Subcutaneous adipose tissue (tissue), 4 donors: ENCODE measurements around the gene ARHGAP42. TPM values are rescaled to one million over a fixed set of nuclear protein-coding genes. Genes with fewer than 3 reads are reported as not detected.

Source experiments
- total RNA-seq, 4 donors: library from RNA; depleted of rRNA; stranded (reverse); fragments of >200 nt; gene quantifications; one replicate each; pipeline ENCODE4 v1.1.0, GENCODE V29; 2016
- TF ChIP-seq, protein P1 (sequence below): fragments of 450-650 bp; IDR thresholded peaks from one replicate; pipeline ENCODE4 v1.5.1; 2016; ENCODE audit warnings: low read depth, mild to moderate bottlenecking, control low read depth, antibody characterized with exemption, moderate library complexity

The ARHGAP42 gene
- total RNA-seq, 4 donors from 2014 or later: 15.3 to 31.5 (median 30.5) TPM

DNA sequence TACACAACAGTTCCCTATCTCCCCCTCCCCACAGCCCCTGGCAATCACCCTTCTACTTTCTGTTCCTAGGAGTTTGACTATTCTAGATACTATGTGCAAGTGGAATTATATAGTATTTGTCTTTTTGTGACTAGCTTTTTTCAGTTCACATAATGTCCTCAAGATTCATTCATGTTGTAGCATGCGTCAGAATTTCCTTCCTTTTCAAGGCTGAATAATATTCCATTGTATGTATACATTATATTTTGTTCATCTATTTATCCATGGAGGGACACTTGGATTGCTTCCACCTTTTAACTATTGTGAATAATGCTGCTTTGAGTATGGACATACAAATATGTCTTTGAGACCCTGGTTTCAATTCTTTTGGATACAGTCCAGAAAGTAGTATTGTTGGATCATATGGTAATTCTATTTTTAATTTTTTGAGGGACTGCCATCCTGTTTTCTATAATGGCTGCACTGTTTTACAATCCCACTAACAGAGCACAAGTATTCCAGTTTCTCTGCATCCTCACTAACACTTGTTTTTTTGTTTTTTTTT lies 128.8 kb downstream of the ARHGAP42 start:
- TF ChIP-seq, protein P1, sequence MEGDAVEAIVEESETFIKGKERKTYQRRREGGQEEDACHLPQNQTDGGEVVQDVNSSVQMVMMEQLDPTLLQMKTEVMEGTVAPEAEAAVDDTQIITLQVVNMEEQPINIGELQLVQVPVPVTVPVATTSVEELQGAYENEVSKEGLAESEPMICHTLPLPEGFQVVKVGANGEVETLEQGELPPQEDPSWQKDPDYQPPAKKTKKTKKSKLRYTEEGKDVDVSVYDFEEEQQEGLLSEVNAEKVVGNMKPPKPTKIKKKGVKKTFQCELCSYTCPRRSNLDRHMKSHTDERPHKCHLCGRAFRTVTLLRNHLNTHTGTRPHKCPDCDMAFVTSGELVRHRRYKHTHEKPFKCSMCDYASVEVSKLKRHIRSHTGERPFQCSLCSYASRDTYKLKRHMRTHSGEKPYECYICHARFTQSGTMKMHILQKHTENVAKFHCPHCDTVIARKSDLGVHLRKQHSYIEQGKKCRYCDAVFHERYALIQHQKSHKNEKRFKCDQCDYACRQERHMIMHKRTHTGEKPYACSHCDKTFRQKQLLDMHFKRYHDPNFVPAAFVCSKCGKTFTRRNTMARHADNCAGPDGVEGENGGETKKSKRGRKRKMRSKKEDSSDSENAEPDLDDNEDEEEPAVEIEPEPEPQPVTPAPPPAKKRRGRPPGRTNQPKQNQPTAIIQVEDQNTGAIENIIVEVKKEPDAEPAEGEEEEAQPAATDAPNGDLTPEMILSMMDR: no peak

DNA sequence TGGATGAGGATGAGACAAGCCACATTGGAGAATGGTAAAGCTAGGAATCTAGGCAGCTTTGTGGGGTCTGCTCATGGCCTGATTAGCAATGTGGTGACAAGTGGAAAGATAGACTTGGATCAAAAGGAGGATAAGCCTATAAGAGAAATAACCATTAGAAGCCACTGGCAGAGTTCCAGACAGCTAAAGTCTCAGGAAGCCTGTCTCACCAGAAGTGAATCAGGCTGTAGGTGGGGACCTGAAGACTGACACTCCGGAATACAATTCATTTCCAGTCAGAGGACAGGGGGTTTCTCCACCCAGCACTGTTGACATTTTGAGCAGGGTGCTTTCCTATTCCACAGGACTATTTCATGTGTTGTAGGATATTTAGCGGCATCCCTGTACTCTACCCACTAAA lies 129.7 kb downstream of the ARHGAP42 start:
- TF ChIP-seq, protein P1: no peak

DNA sequence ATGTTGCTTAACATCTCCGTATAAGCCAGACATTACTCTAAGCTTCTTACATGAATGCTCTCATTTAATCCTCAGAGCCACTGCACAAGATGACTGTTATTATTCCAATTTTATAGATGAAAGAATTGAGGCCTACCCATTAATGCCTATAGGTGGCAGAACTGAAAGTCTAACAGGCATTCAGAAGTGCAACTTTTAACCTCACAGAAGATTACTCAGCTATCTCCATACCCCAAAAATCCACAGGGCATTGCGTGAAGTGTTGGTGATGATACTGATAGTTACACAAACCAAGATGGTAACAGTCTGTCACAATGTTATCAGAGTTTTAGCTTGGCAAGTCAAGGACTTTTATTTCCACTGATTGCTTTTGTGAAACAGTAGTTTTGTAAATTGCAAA lies 130.5 kb downstream of the ARHGAP42 start:
- TF ChIP-seq, protein P1: no peak

DNA sequence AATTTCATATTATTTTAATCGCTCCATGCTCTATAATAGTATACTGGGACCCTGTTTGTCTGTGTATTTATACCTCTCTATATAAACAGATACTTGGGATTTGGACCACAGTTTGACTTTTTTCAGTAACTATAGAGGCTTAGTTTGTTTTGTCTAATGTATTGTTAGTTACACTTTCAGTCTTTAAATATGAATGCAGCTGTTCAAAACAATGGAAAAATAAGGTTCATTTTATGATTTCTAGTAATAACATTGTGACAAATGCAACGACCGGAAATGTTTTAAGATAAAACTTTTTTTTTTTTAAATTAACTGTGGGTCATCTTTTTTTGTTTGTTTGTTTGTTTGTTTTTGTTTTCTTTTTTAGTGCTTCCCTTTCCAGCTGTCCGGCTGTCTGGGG lies 133.5 kb downstream of the ARHGAP42 start:
- TF ChIP-seq, protein P1: no peak

DNA sequence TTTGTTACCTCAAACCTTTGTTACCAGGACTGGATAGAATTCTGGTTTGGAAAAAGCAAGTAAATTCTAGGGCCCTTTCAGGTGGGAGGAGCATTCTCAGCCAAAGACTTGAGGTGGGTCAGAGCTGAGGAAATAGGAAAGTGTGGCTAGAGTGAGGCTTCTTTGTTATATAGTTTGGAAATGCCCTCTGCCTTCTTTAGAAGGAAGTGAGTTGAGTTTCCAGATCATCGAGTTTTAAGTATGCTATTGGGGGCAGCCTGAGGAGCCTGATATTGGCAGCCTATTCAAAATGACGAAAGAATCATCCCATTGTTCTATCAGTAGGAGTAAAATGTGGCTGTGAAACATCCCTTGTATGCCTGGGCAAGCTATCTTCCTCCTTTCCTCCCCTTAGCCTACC lies 134.1 kb downstream of the ARHGAP42 start:
- TF ChIP-seq, protein P1: no peak

DNA sequence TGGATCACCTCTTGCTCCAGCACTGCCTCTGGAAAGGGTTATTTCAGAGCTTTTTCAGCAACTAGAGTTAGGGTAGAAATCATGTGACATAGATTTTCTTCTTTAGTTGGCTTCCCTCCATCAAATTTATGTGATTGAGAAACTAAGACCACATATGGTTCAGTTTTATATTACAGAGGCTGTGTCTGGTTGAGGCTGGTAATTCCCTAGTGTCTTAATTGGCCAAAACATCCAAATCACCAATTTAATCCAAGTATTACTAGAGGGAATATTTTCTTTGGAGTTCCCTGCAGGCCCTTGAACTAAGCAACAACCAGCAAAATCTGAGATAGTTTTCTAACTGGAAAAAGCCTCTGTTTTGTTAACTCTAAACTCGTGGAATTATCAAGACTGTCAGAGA lies 136.3 kb downstream of the ARHGAP42 start:
- TF ChIP-seq, protein P1: no peak

DNA sequence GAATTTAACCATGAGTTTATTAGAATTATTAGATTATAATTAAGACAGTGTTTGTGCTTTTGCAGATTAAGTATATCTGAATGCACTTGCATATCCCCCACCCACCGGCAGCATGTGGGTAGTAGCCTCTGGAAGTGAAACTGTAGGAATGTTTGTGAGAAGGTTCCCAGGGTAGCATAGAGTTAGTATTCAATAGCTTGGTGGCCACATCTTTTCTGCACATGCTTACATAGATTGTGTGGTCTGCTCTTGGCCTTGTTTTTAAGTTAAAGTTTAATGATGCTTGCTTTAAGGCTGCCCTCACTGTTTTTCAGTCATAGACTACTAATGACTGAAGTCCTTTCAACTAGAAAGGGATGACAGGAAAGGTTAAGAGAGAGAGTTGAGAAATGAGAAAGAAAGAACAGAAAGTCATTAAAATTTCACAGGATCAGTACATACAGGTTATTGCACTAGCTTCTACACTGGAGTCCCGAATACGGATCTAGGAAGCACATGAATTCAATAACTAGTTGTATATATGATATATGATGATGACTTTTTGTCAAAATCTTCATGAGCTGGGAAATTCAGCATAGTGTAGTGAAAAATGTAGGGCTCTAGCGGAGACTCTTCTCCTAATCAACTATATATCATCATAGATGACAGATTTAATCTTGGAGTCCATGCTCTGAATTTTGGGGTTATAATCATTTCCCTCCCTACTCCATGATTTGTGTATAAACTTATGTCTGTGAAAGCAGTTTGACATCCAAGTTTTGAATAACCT lies 137.1 kb downstream of the ARHGAP42 start:
- TF ChIP-seq, protein P1: no peak
